Measurements from ENCODE around the gene ARMC10.
"Not testable (repeated sequence)": the region's sequence is repeated elsewhere in the genome, so short reads cannot be mapped to it uniquely, and the experiment has no call there.

The ARMC10 gene

GRCh38 chr7:103074519-103075336 lies at the start of gene ARMC10, which contains the start of gene FBXL13:
TSS of gene ARMC10 (plus strand) at chr7:103075140. CDS start at chr7:103075273, 133 bp downstream.
TSS of gene FBXL13 (minus strand) at chr7:103074796.
- TF ChIP-seq CTCF (IDR thresholded peaks at IDR 0.05; ENCODE audit: borderline replicate concordance, insufficient read depth, low read depth, low read length), result 0 out of 2 replicates have a peak, but pooled peaks have one; percentile 20
- H3K4me3 ChIP-seq (ENCODE audit: low read depth, low read length), result peak within 1 kb of the TSS; percentile 51

GRCh38 chr7:103025341-103025740 lies 49.6 kb upstream of the ARMC10 start:
- no peak overlapping the region for H3K4me3 ChIP-seq (ENCODE audit: low read depth, low read length)
- TF ChIP-seq CTCF (IDR thresholded peaks at IDR 0.05; ENCODE audit: borderline replicate concordance, insufficient read depth, low read depth, low read length), result no peak

- no peak for TF ChIP-seq CTCF (IDR thresholded peaks at IDR 0.05; ENCODE audit: borderline replicate concordance, insufficient read depth, low read depth, low read length)
- no peak overlapping the region for H3K4me3 ChIP-seq (ENCODE audit: low read depth, low read length)
Observed at GRCh38 chr7:103031024-103031423, 43.9 kb upstream of the ARMC10 start.

- TF ChIP-seq CTCF (IDR thresholded peaks at IDR 0.05; ENCODE audit: borderline replicate concordance, insufficient read depth, low read depth, low read length), result no peak
- H3K4me3 ChIP-seq (ENCODE audit: low read depth, low read length), result no peak overlapping the region
Observed at GRCh38 chr7:103031781-103032180, 43.2 kb upstream of the ARMC10 start.

- not testable (repeated sequence) for H3K4me3 ChIP-seq (ENCODE audit: low read depth, low read length)
Observed at GRCh38 chr7:103034318-103034717, 40.6 kb upstream of the ARMC10 start.

- no peak for TF ChIP-seq CTCF (IDR thresholded peaks at IDR 0.05; ENCODE audit: borderline replicate concordance, insufficient read depth, low read depth, low read length)
- no peak overlapping the region for H3K4me3 ChIP-seq (ENCODE audit: low read depth, low read length)
Observed at GRCh38 chr7:103037476-103037822, 37.5 kb upstream of the ARMC10 start.

- not testable (repeated sequence) for H3K4me3 ChIP-seq (ENCODE audit: low read depth, low read length)
Observed at GRCh38 chr7:103037823-103038739, 36.9 kb upstream of the ARMC10 start.

- H3K4me3 ChIP-seq (ENCODE audit: low read depth, low read length), result not testable (repeated sequence)
Observed at GRCh38 chr7:103041815-103042214, 33.1 kb upstream of the ARMC10 start.

All from GM12875 (cell line).